GM18520 (cell line): Measurements from ENCODE around the gene TMX1.
"Not testable (repeated sequence)": the region's sequence is repeated elsewhere in the genome, so short reads cannot be mapped to it uniquely, and the experiment has no call there.

Experiments
- ATAC-seq: cut with Tn5 transposase; IDR thresholded peaks from one replicate; pipeline ENCODE4 v1.9.1; 2021; ENCODE audit not compliant: unreplicated experiment

The TMX1 gene

GRCh38 chr14:51239813-51240803 lies at the start of gene TMX1:
TSS of gene TMX1 (plus strand) at chr14:51240247. CDS start at chr14:51240293, 46 bp downstream.
- ATAC-seq, result peak; percentile 80

GRCh38 chr14:51201890-51202289 lies 38.2 kb upstream of the TMX1 start:
- peak; percentile 33 for ATAC-seq

- ATAC-seq, result peak; percentile 57
Measured at GRCh38 chr14:51202914-51203665, 37.0 kb upstream of the TMX1 start.

DNA sequence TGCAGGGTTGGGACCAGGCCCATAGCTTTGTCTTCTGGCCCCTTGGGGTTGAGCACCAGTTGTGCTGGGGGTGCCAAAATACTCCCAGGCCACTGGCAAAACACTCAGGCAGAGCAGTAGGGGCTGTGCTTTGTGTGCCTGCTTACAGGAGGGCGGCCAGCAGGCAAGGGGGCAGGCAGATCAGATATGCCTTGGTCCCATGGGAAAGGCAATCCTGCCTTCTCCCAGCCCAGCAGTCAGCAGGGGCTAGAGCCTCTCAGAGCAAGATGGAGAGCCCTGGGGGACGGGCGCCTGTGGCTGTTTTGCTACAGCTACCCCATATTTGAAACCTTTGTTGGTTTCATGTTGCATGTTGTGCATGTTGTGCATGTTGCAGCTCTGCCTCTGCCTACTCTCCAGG lies 36.2 kb upstream of the TMX1 start:
- ATAC-seq, result no peak

DNA sequence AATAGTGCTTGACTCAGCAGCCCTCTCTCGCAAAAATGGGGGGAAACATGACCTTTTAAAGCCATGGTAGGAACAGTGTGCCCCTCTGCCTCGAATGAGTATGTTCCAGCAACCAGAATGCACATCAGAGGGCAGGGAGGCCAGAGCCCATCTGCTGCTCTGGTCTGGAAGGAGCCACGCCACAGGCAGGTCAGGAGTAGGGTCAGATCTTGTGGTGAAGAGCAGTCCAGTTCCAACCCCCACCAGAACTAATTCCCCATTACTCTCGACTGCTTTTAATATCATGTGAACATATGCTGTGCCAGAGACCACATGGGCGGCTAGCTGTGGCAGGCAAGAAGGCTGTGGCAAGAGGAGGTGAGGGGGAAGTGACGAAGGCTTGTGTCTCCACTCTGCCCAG lies 34.6 kb upstream of the TMX1 start:
- no peak for ATAC-seq

DNA sequence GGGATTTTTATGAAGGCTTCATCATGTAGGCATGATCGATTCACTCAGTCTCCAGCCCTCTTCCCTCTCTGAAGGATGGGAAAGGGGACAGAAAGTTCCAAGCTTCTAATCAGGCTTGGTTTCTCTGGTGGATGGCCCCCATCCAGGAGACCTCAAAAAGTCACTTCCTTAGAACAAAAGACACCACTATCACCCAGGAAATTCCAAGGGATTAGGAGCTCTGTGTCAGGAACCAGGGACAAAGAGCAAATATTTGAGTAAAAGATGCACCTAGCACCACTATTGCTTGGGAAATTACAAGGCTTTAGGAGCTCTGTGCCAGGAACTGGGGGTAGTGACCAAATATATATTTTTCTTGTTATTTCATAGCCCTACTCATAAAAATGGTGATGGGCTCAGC lies 33.6 kb upstream of the TMX1 start:
- ATAC-seq, result no peak

- ATAC-seq, result no peak
Measured at GRCh38 chr14:51207621-51208020, 32.4 kb upstream of the TMX1 start.

DNA sequence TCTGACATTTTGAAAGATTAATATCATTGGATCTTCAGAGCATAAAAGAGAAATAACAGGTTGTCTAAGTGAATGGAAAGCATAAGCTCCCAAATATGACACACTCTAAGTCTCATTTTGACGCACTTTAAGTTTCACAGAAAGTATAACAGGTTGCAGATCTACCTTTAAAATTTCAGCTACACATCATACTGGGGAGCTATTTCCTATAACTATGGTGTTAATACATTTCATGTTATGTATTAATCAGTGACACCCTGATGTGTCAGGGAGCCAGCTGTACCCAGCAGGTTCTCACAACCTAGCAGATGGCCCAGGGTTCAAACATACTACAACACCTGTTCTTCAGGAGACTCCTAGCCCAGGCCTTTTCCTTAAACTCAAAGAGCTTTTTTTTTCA lies 31.1 kb upstream of the TMX1 start:
- no peak for ATAC-seq

DNA sequence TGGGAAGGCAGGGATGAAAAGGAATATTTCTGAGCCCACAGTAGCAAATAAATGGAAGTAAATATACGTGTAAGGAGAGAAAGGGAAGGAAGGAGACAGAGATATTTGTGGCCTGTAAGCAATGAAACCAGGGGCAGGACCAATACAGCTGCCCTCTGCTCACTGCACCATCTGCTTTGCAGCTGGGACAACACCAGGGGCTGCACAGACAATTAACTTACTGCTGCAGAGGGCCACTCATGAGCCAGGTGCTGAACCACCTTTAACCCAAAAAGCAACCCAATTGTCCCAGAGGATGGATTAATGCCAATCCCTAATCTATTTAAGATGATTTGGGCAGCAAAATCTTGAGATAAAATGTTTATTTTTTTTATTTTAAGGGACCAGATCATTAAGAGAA lies 30.6 kb upstream of the TMX1 start:
- no peak for ATAC-seq

- ATAC-seq, result no peak
Measured at GRCh38 chr14:51210594-51210993, 29.5 kb upstream of the TMX1 start.

GRCh38 chr14:51211149-51211548 lies 28.9 kb upstream of the TMX1 start:
- ATAC-seq, result no peak

- no peak for ATAC-seq
Measured at GRCh38 chr14:51216602-51217001, 23.4 kb upstream of the TMX1 start.

DNA sequence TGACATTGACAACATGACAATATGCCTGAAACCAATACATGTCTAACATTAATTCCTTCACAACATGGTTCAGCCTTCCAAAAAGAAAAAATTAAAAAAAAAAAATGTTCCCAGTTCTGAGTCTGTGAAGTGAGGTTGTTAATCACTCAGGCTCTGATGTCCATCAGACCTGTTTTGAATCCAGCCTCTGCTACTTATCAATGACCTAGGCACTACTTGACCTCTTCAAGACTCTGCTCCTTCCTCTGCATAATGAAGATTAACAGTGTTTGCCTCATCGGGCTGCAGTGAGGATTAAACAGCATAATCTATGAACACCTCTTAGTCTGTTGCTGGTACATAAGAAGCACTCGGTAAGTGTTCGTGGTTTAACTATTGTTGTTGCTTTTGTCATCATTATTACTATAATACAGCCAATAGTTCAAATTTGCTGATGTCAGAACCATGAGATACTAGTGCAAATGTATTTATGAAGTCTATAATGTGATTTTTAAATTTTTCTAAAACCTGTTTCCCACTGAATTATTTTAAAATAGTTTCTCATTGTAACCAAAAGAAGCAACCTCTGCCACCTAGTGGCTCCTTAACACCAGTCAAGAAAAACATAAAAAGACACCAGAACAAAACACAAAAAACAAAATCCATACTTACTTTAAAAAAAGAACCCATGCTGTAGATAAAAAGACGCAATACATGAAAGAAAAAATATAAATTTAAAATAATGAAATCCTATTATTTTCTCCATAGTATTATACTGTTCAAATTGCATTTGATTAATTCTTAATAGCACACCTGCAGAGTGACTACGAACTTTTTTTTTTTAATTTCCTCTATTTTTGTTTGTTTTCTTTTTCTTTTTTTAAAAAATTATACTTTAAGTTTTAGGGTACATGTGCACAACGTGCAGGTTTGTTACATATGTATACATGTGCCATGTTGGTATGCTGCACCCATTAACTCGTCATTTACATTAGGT lies 20.3 kb upstream of the TMX1 start:
- ATAC-seq, result no peak

DNA sequence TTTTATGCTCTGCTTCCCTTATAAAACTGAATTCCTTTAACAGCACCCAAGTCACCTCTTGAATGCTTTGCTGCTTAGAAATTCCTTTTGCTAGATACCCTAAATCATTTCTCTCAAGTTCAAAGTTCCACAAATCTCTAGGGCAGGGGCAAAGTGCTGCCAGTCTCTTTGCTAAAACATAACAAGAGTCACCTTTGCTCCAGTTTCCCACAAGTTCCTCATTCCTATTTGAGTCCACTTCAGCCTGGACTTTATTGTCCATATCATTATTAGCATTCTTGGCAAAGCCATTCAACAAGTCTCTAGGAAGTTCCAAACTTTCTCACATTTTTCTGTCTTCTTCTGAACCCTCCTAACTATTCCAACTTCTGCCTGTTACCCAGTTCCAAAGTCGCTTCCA lies 16.6 kb upstream of the TMX1 start:
- not testable (repeated sequence) for ATAC-seq

DNA sequence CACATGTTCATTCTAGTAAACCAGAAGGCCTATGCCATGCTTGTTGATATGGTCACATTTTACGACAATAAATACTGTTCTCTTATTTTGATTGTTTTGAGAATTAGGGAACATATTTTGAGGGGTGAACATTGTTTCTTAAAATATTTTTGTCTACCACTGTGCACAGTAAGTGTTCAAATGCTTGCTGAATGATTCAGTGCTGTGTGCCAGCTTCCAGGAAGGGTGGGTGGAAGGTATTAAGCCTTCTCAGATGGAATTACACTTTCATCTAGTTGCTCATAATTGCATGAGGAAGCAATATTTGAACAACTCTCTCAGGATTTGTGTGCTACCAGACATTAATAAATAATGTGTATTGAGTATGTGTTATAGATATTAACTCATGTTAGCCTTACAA lies 15.5 kb upstream of the TMX1 start:
- ATAC-seq, result no peak

DNA sequence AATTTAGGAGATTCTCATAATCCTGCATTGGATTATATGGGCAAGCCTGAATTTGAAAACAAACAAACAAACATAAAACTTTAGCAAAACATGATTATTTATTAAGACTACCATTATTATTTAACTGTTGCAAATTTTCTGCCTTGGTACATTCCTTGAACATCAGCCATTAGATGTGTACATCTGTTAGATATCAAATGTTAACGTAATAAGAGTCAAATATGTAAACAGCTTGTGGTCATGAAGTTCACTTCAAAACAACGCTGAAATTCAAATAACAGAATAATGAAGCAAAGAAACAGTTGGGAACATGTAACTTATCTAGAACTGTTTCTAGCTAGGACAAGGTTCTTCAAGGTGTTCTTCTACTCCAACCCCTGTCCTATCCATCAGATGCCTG lies 14.3 kb upstream of the TMX1 start:
- ATAC-seq, result no peak

GRCh38 chr14:51228391-51228790 lies 11.7 kb upstream of the TMX1 start:
- no peak for ATAC-seq

GRCh38 chr14:51228890-51229289 lies 11.2 kb upstream of the TMX1 start:
- ATAC-seq, result no peak

- no peak for ATAC-seq
Measured at GRCh38 chr14:51236314-51236713, 3.7 kb upstream of the TMX1 start.

- no peak for ATAC-seq
Measured at GRCh38 chr14:51240804-51241380, 845 bp downstream of the TMX1 start.
